Activated T-helper 9 cell treated with anti-CD3 and anti-CD28 coated beads, Interleukin-2, amount 50 U/mL, for 16 hours (primary cell): ENCODE results near the gene ACP3.
A peak's percentile ranks its signal among the peaks of the same experiment; 100 is the strongest.

ENCODE experiments used
- DNase-seq: peaks from one replicate; pipeline ENCODE4 v3.0.0-alpha.2; 2020; ENCODE audit warnings: low read depth

The ACP3 gene

DNA sequence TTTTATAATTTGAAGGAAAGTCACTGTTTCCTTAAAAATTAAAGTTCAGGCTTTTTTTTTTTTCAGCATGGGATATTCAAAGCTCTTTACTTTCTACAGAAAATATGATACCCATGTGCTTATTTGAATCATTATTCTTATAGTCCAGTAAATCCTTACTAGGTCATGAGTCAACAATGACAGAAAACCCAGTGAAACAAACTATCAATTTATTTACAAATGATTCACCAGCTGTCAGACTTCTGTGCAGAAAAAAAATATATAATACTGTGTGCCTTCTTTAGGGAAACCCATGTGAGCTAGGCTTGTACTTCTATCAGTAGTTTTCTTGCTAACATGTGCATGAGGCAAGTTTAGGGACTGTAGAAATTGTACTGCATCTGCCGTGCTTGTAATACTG lies 1.2 kb downstream of the ACP3 start:
- DNase-seq = no peak

DNA sequence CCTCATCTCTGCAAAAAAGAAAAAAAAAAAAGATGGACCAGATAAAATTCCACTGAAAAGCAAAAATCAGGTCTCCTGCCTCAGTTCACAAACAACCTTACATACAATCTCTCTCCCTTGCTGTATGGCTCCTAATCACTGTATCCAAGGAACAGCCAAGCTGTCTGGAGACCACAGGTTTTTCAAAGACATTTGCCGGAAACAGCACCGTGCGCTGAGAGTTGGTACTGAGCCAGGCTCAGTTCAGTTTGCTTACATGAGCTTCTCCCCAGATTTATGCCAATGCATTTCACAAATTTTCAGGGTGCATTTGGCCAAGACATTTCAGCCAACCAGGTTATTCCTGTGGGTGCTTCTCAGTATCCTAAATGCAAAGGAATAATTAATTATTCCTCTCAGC lies 4.1 kb downstream of the ACP3 start:
- DNase-seq = no peak

DNA sequence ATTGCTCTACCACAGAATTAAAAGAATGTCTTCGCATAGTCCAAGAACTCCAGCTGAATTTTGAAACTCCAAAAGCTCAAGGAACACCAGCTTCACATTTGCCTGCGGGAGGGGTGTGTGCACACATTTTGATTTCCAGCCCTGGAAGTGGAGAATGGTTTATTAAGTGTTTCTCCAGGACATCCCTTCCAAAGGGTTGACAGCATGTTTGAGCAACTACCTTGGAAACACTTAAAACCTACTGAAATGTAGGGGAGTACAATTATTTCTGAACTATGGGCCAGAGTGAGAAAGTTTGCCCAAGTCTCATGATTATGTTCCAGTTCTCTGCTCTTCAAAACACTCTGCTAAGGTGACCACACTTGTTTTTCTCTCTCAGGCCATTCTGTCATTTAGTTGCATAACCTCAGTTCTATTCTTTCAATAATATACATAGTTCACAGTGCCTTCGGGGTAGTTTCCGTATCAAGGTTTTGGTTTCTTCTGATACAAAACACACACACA lies 7.9 kb downstream of the ACP3 start:
- DNase-seq = no peak

- no peak for DNase-seq
These were observed 8.4 kb downstream of the ACP3 start for GRCh38 chr3:132325634-132326033.

DNA sequence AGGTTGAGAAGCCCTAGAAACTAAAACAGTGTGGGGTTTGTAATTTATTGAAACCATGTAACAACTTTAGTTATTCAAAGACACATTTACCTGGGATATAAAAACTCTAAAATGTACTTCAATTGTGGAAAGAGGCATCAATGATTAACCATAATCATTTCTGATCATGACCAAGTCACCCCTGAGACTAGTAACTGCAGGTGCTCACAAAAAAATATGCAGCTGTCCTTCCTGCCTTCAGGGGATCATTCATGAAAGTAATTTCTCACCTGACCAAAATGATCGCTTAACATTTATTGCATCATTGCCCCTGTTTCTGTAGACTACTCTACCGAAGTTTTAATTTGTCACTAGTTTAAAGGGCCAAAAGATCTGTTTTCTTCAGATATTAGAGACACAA lies 9.0 kb downstream of the ACP3 start:
- no peak for DNase-seq

- no peak for DNase-seq
These were observed 14.9 kb downstream of the ACP3 start for GRCh38 chr3:132332082-132332481.

- DNase-seq = no peak
These were observed 15.3 kb downstream of the ACP3 start for GRCh38 chr3:132332508-132332907.

DNA sequence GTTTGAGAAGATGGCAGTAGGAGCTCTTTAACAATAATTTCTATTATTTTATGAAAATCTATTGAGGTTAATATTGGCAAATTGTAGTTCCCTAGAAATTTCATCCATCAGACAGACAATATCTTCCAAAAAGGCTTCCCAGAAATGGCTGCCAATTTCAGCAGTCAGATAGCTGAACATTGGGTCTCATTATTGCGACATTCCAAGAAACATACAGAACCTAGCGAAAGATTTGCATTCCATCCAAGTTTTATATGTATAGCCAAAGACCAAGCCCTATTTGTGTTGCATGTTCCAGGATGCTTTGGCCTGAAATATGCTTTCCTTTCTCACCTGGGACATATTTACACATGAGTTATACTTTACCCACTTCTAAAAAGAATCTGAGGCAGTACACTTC lies 24.5 kb downstream of the ACP3 start:
- no peak for DNase-seq

DNA sequence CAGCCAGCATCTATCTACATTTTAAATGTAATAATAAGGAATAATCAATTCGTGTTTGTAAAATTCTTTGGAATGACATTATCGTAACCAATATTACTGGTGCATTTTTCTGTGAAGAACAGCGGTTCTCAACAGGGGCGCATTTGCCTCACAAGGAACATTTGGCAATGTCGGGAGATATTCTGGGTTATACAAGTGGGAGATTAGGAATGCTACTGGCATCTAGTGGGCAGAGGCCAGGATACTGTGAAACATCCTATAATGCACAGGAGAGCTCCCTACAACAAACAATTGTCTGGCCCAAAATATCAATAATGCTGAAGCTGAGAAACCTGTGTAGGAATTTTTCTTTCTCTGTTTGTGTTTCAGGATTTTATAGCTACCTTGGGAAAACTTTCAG lies 25.0 kb downstream of the ACP3 start:
- no peak for DNase-seq

- DNase-seq = no peak
These were observed 25.4 kb downstream of the ACP3 start for GRCh38 chr3:132342610-132343009.

GRCh38 chr3:132343018-132343612 lies 25.9 kb downstream of the ACP3 start:
- DNase-seq = no peak

DNA sequence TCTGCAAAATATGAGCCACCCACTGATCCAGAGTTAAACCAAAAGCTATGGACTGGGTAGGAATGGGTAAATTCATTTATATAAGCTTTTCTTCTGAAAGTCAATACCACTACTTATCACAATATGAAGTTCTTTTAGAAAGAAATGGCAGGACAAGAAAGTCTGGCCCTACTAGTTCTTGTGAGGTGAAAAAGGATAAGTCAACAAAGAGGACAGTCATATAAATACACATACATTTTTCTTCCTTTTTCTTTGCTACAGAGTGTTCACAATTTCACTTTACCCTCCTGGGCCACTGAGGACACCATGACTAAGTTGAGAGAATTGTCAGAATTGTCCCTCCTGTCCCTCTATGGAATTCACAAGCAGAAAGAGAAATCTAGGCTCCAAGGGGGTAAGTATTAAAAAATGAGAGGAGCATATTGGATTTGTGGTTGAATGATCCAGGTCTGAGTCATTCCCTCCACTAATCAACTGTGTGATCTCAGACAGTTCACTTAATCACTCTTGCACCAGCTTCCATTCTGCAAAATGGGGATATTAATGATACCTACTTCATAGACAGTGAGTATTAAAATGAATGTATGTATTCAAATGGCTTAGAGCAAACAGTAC lies 27.6 kb downstream of the ACP3 start:
- no peak for DNase-seq

DNA sequence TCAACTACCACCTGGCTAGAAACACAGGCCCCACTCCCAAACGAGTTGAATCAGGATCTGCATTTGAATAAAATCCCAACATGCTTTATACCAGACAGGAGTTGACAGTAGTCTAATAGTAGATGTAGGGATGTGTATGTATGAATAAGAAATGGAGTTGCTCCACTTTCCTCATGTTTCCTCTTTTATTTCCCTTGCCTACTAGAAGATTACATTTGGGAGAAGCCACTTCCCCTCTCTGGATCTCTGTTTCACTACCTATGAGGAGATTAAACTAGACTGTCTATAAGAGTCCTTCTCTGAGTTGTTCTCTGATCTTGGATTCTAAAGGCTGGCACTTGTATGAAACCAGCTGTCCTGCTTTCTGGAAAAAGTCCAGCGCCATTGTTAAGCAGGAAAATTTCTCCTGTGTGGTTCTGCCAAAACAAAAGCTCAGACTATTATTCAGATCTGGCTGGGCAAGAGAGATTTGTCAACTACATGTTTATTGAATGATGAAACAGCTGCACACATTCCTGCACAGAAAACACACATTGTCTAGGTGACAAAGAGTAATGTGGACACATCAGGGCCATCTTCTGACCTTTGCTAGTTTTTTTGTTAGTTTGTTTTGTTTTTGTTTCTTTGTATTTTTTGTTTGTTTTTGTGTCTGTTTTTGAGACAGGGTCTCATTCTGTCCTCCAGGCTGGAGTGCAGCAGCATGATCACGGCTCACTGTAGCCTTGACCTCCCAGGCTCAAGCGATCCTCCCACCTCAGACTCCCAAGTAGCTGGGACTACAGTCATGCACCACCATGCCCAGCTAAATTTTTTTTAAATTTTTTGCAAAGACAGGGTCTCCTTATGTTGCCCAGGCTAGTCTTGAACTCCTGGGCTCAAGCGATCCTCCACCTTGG lies 29.9 kb downstream of the ACP3 start:
- DNase-seq = no peak

DNA sequence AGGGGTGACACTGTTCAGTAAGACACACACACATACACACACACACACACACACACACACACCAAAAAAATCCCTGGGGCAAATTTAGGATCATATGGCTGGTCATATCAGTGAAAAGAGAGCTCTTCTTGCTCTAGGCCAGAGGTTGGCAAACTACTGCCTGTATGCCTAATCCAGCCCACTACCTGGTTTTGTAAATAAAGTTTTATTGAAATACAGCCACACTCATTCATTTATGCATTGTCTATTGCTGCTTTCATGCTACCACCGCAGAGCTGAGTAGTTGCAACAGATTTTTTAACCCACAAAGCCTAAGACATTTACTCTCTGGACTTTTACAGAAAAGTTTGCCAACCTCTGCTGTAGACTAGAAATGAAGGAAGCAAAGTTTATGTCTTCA lies 30.6 kb downstream of the ACP3 start:
- DNase-seq = no peak

DNA sequence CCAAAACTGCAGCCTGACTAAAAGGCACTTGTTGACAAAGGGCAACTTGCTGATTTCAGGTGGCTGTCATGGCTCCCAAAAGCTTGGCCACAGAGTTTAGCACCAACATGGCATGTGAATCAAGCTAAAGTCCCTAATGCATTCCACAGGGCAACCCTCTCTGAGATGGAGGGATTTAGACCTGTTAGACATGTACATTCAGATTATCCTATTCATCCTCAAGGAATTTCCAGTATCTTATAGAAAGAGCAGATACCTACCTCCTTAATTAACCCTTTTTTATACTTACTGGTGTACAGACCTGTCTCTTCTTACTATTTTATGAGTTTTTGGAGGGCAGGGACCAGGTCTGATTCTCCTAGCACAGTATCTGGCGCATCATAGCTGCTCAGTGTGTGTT lies 31.3 kb downstream of the ACP3 start:
- DNase-seq = no peak

DNA sequence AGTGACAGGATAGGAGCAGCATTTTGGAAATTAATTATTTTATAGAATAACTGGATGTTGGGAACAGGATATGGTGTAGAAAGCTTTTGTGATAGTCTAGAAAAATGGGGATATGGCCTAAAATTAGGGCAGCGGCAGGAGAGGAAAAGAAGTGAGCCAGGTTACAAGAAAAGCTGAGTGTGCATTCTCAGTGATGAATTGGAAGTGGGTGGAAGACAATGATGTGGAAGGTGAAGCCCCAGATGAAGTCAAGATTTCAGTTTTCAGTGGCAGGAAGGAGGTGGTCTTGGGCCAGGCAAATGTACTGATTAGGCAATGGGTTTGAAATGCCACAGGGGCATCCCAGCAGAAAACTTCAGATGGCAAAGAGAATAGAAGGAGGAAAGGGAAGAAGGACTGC lies 33.6 kb downstream of the ACP3 start:
- no peak for DNase-seq

GRCh38 chr3:132351222-132351806 lies 34.1 kb downstream of the ACP3 start:
- no peak for DNase-seq

GRCh38 chr3:132352556-132353143 lies 35.4 kb downstream of the ACP3 start:
- DNase-seq = peak; percentile 37

DNA sequence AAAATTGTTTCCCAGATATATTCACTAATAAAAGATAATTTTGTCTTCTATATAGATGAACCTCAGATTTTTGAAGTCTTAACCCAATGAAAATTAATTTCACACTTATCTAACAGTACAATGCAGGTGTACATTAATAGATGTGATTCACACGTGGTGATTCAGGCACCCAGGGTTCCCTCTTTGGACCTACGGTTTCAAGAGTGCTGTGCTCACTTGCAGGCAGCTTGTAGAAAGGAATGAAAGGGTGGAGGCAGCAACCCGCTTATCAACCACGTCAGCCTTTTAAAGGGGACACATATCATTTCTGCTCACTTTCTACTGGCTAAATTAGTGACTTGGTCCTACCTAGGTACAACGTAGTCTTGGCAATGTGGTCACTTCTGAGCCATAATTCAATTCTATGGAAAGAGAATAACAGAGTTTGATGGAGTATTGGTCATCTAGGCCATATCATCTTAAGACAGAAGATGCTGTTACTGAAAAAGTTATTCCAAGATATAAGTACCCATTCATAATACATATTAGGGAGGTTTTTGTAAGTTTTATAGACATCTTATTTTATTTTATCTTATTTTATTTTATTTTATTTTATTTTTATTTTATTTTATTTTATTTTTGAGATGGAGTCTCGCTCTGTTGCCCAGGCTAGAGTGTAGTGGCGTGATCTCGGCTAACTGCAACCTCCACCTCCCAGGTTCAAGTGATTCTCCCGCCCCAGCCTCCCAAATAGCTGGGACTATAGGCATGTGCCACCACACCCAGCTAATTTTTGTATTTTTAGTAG lies 37.9 kb downstream of the ACP3 start:
- no peak for DNase-seq

DNA sequence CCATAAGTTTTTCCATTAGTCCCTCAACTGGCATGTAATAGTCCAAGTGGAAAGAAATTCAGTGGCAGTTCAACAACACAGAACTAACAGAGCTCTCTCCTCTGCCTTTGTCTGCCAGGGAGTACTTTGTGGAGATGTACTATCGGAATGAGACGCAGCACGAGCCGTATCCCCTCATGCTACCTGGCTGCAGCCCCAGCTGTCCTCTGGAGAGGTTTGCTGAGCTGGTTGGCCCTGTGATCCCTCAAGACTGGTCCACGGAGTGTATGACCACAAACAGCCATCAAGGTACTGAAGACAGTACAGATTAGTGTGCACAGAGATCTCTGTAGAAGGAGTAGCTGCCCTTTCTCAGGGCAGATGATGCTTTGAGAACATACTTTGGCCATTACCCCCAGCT lies 39.4 kb downstream of the ACP3 start:
- no peak for DNase-seq

GRCh38 chr3:132360717-132361116 lies 43.5 kb downstream of the ACP3 start:
- no peak for DNase-seq

DNA sequence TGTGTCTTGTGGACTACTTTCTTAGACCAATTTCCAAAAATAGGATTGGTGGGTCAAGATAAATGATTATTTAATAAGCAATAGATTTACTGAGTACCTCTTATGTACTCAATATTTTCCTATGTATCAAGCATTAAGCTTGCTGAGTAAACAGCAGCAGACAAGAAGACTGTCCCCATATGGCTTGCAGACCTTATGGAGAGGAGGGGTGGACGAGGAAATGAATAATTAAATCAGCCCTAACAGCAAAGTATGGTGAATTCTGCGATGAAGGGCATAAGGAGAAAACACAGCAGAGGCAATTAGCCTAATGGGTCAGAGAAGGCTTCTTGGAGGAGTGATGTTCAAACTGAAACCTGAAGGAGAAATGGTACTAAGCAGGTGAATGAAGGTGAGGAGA lies 45.1 kb downstream of the ACP3 start:
- DNase-seq = no peak
